ENCODE measurements around the gene PARD3B.

PARD3B gene

DNA sequence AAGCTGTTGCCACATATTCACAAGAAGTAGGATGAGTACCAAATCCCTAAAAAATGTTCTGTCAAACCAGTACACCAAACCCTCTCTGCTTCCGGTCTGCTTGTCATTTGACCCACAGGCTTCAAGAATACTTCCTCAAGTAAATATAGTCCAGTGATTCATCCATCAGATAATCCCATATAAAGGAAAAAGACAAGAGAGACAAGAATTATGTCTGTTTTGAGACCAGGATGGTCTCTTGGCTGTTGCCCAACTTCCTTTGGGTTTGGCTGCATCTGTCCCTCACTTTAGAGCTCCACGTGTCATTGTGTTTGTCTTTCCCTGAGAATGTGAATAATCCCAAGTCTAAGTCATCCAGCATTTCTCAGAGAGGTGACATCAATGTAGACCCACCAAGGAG, 1045.5 kb downstream of the PARD3B start:
- DNase-seq = no peak

DNA sequence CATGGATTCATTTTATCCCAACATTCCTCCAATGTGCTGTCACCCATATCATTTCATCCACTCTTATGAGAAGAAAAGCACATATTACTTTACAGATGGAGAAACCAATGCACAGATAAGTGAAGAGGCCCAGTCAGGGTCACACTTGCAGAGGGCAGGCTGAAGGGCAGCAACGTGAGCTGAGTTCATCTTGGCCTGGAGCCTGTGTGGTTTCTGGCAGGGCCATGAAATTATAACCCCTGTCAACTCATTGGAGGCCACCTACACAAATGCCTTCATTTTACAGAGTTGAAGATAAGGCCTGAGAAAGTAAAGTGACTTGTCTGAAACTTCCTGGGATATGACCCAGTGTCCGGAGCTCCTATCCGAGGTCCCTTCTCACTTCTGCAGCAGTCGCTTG, 1048.6 kb downstream of the PARD3B start:
- no peak for DNase-seq

DNA sequence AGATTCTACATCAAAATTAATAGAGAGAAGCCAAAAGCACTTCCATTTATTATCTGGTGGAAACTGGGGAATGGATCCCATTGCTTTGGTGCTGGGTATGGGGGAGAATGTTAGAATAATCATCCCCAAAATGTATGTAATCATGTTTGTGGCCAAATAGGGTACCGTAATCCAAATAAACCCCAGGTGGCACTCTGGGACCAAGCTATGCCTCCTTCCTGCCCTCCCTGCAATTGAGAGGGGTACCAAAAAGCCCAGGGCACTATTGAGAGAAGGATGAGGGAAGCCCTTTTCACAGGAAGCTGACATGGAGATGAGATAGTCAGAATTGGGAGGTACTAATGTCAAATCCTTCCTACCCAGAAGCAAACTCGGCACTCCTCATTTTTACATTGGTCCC, 1051.3 kb downstream of the PARD3B start:
- DNase-seq = no peak

DNA sequence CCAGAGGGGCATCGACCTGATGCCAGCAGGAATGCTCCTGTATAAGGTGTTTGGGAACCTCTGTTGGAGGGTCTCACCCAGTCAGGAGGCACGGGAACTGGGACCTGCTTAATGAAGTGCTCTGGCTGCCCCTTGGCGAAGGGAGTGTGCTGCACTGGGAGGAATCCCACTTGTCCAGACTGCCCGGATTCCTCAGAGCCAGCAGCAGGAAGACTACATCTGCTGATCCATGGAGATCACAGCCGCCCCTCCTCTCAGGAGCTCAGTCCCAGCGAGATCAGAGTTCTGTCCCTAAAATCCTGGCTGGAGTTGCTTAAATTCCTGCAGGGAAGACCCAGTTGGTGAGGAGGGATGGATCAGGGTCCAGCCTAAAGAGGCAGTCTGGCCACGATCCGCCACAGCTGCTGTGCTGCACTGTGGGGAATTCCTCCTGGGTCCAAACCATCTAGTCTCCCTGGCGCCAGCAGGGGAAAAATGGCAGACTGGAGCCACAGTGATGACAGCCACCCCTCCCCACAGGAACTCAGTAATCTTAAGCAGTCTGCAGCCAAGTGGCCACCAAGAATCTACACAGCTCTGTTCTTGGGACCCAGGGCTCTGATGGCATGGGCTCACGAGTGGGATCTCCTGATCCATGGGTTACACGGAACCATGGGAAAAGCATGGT, 1060.5 kb downstream of the PARD3B start:
- no peak for DNase-seq

DNA sequence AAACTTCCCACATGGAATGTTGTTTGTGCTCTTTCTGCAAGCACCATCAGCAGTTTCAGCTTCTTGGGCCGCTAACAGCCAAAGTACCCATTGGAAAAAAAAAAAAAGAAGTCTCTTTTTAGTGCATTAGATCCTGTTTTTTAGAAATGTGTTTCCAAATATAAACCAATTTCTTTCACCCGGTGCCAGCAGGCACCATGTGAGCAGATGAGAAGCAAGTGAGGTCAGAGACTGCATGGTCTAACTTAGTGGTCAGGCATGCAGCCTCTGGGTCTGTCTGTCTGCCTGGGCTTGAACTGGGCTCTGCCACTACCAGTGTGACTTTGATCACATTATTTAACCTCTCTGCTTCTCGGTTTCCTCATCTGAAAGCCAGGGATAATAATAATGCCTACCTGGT, 1061.9 kb downstream of the PARD3B start:
- no peak for DNase-seq

DNA sequence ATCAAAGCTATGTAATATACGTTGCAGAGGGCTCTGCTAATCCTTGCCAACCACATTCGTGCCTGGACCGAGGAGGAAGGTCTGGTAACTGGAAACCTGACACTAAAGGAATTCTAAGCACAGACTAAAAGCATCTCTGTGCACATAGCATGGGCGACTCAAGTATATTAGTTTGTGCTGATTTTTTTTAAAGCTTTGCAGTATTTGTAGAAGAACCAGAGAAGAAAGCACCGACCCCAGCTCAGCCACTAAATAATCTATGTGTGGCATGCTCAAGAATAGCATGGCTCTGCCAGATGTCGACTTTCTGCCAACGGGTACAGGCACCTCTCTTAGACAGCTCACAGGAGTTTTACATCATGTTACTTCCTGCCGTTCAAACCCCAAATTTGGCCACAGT, 1063.8 kb downstream of the PARD3B start:
- DNase-seq = no peak

DNA sequence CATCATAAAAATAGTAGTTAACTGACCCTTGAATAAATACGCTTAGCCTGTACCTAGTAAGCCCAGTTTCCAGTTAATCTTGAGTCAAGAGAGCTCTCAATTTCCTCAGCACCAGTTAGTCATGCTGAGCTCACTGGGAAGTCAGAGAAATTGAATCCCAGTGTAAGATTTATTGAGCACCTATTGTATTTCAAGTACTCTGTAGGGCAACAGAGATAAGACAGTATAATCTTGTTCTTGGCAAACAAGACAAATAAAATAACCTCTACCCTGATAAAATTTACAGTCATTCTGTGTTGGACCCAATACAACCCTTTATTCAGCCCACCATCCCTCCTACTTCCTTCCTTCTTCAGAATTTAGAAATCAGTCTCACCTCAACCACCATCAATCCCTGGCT, 1065.2 kb downstream of the PARD3B start:
- DNase-seq = no peak

DNA sequence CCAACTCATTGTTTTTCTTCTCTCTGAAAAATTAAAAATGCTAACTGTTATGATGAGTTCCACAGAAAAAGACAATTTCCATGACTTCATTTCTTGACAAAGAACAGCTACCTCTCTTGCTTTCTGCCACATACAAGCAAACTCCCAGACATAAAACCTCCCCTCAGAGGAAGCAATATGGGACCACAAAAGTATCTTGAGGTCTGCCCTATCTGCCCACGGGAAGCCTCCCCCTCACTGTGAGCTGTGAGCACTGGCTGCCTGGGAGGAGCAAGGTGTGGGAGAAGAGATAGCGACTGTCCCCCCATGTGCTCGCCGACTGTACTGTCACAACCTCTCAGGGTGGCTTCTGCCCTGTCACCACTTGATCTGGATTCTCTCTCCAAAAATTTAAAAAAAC, 1067.4 kb downstream of the PARD3B start:
- DNase-seq = no peak

DNA sequence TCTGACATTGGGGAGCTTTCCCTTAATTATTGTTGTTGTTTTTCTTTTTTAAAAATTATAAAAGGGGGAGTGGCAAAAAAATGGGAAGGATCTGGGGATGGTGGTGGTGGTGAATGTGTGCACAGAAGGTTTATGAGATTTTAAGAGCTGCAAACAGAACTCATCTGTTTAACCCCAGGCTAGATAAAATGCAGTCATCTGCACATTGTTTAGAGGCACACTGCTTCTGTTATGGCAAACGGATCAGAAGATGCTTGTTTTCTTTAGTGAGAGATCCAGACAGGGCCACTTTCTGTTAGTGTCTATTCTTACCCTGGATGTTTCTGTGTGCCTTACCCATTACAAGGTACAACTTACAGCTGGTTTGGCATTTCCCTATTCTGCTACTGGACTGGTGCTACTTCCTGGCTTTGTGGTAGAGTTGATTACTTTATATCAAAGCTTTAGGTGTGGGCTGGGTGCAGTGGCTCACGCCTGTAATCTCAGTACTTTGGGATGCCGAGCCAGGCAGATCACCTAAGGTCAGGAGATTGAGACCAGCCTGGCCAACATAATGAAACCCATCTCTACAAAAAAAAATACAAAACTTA, 1068.8 kb downstream of the PARD3B start:
- DNase-seq = no peak

DNA sequence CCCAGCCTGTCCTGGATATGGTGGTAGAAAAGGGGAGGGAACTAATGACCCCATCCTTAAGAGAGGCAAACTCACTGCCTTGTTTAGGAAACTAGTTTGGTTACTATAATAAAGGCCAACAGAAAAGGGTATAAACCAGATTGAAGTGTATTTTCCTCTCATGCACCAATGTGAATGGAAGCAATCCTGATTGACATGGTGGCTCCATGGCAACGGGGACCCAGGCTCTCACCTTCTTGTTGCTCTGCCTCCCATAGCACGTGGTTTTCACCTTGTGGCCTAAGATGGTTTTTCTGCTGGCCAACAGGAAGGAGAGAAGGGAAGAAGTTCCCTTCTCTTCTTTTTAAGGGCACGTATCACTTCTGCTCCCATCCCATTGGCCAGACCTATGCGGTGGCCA, 1069.7 kb downstream of the PARD3B start:
- DNase-seq = no peak

DNA sequence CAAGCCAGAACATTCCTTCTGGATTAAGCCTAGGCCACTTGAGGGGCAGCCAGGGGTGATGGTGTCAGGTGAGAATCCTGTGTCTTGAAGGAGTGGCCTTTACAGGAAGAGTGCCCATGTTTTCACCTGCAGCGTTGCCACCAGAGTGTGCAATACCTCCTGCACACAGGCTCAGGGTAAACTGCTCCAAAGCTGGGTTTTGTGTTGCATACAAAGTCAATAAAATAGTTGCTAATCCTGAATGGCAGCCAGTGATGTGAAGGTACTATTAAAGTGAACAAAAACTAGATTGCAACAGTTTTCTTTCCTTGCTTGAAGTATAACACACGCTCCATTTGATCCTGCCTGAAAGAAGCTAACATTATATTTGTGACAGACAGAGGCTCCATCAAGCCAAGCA, 1072.6 kb downstream of the PARD3B start:
- DNase-seq = peak; percentile 4

DNA sequence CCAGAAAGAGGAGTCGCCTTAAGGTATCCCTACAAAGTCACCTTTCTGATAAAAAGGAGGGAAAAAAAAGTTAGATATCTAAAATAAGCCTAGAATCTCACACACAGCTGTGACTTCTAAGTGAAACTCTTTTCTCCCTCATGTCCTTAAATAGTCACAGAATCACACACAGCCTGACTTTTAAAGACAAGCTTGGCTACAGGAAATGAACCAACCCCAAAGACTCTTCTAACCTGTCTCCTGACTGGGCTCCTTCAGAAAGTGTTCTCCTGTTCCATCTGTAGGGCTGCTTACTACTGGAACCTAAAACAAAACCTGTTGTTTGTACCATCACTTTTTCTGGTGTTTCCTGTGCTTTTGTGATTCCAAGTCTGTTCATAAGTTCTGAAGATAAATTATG, 1074.3 kb downstream of the PARD3B start:
- DNase-seq = no peak

DNA sequence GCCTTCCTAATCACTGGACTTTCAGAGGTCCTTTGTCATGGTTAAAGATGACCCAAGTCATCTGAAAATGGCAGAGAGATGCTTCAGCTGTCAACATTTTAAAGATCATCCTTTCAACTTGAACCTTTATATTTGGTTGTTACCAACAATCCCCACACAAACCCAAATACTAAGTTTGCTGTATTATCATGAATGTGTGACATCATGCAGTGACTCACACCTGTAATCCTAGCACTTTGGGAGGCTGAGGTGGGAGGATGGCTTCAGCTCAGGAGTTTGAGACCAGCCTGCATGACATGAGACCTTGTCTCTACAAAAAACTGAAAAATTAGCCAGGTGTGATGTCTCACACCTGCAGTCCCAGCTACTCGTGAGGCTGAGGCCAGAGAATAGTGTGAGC, 1081.8 kb downstream of the PARD3B start:
- peak; percentile 12 for DNase-seq

DNA sequence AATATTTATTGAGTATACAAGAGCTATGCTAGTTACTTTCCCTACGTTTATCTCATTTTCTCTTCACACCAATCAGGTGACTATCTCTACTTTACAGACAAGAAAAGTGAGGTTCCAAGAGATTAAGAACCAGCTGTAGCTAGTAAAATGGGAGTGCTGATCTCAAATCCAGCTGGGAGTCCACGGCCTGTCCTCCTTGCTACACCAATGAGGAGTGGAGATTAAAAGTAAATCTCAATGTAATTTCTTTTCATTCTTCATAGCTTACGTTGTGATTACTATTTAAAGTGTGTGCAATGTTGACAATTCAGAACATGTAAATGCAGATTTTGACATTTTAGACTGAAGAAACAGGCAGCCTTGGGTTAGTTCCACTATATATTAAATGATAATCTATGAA, 1083.1 kb downstream of the PARD3B start:
- DNase-seq = no peak

DNA sequence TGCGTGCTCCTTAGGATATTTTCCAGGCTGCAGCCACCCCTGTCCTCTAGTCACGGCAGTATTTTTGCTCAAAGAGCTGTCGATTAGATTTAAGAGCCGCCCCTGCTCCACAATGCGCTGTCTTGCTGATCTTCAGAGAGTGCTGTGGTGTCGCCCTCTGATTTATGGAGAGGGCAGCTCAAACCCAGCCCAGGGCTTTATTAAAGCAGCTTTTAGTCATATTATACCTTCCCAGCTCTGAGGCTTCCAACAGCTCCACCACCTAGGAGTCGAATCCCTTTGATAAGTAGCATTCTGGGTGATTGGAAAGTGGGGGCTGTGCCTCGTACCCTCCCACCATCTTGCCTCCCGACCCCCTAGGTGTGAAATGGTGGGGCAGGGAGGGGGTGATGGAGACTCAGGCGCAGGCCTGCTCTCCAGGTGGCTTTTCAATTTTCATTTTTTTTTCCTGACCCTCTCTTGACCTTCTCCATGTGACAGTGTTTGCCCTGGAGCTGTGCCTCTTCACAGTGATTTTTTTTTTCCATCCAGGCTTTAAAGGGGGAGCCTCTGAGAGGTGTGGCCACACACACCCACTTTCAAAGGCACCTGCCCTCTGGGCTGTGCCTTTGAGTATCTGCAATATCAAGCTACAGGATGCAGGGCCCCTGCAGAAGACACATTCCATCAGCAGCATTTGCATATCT, 1084.0 kb downstream of the PARD3B start:
- DNase-seq = peak; percentile 34

DNA sequence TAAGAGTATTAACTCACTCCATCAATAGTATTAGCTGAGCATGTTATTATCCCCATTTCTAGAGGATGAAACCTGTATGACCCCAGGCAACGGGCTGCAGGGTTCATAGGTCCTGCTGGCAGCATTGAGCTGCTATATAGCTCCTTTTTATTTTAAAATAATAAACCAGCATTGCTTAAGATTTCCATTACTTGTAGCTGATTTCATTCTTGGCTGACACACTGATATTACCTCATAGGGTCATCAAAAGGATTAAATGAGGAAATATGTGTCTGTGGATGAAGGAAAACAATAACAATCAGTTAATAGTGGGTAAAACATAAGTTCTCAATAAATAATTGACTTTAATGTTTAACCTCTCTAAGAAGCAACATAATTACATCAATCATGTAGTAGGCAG, 1088.7 kb downstream of the PARD3B start:
- DNase-seq = no peak

DNA sequence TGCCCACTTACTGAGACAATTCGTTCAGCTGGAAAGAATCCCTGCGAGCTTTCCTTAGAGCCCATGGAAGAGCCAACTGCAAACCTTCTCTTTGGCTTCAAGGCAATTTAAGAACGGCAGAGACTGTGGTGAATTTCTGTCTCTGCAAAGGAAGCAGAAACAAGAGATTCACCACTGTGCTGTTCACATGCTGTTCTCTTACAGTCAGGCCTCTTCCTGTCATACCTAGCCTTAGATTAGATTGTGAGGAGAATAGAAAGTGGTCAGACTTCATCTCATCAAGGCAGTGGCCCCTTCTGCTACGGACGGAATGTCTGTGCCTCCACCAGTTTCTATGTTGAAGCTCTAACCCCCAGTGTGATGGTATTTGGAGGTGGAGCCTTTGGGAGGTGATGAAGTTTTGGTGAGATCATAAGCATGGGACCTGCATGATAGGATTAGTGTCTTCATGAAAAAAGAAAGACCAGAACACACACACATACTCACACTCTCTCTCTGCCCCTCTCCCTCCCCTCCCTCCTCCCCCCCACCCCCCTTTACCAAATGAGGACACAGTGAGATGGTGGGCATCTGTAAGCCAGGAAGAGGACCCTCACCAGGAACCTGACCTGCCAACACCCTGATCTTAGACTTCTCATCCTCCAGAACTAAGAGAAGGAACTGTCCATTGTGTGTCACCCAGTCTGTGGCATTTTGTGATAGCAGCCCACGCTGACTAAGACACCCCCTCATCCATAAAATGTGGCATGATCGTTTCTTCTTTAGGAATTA, 1091.5 kb downstream of the PARD3B start:
- DNase-seq = no peak

DNA sequence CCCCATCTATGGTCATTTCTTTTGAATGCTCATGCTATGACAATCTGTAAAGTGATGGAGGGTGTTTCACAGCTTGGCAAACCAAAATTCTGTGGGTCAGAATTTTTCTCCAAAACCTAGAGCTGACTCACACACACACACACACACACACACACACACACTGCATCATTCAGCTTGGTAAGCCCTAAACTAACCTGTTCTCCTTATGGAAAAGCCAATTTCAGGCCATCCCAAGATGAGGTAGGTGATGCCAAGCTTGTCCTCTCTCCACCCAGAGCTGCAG, 1092.0 kb downstream of the PARD3B start:
- no peak for DNase-seq

DNA sequence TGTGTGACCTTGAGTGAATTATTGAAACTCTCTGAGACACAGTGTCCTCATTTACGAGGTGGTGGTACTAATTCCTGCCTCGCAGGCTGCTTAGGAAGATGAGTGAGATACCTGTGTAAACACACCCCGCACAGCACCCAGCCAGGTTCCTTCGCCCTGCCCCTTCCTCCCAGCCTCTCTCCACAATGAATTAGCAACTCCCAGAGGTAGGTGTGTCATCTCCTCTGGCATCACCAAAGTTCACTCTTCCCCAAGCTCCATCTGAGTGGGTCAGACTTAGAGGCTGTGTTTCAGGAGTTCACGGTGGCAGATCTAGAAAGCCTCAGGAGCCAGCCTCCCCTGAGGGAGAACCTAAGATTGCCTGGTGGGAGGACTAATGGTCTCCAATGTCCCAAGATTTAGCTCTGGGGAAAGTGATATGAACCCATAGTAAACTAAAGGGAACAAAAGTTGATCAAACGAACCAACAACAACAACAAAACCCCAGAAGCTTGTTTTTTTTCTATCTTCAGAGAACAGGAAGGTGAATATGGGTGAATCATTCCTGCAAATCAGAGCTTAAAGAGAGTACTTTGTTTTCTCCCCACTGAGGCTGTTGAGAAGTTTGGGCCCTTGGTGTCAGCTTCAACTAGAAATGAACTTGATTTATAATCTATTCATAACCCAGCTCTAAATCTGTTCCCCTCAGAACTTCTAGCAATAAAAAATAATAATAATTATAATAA, 1092.7 kb downstream of the PARD3B start:
- no peak for DNase-seq

DNA sequence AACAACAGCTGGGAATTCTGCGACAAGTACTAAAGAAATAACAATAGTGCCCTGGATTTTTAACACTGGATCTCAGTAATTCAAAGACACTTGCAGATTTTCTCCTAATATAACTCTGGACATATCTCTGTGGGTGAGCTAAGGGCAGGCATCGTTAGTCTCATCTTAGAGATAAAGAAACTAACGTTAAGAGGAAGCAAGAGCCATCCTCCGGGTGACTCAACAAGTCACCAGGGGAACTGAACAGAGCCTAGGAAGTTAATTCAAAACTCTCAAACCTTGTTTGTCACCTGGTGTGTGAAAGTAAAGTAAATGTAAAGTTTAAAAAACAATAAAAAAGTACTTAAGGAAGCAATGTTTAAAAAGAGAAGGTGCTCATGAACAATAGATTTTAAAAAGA, 1095.4 kb downstream of the PARD3B start:
- no peak for DNase-seq

DNA sequence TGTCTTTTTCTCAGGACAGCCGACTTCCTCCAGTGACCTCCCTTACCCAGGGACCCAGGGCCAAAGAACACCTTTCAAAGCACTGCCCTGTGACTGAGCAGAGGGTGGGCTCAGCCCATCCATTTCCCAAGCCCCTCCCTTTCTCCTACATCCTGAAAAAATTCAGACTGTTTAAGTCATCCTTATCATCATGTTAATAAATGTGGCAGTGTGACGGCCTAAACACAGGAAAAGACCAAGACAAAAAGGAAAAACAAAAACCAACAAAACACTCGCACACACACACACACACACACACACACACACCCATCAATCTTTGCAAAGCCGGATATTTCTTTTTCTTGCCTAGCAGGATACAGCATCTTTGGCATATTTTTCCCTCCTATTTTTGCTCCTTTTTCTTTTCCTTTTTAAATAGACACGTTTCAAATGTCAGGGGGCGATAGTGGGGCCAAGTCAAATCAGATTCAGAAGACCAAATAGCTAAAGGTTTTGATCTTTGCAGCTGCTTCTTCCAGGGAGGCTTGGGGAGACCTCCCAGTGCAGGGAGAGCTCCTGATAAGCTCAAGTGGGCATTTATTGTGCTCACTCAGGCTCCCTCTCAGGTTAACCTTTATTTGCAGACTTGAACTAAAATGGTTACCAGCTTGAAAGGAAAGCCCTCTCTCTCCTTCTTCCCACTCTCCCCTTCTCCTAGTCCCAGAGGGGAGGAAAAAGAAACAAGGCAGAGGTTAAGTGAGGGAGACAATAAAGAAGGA, 1097.5 kb downstream of the PARD3B start:
- DNase-seq = no peak

DNA sequence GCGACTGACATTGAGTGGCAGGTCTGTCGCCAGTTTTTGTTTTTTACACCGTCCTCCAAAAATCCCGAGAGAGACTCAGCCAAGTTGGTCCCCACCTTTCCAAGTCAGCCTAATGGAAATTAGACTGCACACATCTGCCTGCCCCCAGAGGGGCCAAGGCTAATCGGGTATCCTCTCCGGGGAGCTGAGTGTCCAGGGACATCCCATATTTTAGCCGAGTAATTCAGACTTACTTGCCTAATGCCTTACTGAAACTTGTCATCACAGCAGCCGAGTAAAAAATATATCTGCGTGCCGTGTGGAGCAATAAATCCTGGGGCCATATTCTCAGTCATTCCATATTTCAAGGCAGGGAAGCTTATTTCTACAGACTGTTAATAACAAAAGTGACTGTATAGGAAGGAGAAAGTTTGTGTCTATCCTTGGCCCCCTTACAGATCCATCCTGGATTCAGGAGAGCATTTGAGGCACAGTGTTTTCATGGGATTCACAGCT, 1098.2 kb downstream of the PARD3B start:
- no peak for DNase-seq
